NCI-H2196 (cell line): ENCODE results near the gene KRT222.

Source experiments
- DNase-seq: peaks from one replicate; lab custom pipeline; 2025; ENCODE audit not compliant: unreplicated experiment; lab: John Stamatoyannopoulos, UW

KRT222 gene

DNA sequence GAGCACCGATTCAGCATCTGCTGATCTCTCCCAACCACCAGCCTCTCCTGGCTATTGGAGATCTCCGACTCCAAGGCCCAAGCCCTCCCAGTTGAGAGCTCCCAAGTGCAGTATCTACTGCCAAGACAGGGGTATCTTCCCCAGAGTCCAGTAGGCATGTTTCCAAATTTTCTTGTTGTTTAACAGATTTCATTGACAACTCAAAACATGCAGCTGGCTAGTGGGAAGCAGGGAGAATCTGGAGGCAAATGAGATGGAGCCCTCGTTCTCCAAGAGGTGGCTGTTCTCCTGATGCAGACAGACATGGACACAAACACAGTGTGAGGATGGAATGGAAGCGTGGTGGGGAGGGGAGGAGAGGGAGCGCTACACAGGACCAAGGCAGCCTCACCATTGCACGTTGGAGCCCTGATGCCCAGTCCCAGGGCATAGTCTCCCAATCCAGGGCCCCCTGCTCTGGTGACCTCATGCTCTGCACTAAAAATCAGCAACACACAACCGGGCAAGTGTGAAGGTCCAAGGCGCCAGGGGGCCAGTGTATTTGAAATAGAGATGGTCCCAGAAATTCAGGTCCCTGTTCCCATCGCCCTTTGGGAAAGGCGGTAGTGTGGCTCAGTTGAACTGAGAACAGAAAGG is 49.0 kb downstream of the KRT222 start:
- no peak for DNase-seq

DNA sequence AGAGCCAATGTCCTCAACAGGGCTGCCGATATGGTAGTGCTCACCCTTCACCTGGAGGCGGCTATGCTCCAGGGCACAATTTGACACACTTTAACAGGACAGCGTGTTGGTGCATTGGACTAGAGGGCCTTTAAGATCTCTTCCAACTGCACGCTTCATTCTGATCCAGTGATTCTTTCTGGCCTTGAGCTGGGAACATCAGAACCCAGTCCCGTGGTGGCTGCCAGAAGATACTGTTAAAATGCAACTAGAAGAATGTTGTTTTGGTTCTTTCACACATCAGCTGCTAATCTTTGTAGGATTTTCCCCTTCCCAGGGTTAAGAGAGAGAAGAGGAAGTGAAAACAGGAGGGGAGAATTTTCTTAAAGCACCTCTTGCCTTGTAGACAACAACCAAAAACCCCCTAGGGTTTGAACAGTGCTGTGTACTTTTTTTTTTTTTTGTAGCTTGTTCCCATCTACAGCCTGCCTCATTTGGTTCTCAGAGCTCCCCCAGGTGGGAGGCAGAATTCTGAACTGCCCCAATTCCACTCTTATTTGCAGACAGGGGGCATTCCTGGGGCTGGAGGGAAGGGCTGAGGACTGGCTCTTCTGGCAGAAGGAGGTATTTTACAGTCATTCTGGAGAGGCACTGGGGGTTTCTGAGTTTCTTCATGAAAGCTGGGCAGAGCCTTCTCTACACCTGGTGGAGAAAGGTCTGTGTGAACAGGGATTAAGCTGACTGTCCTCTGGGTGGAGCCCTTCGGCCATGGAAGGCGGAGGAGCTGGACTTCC is 49.7 kb downstream of the KRT222 start:
- DNase-seq, result peak; percentile 40

DNA sequence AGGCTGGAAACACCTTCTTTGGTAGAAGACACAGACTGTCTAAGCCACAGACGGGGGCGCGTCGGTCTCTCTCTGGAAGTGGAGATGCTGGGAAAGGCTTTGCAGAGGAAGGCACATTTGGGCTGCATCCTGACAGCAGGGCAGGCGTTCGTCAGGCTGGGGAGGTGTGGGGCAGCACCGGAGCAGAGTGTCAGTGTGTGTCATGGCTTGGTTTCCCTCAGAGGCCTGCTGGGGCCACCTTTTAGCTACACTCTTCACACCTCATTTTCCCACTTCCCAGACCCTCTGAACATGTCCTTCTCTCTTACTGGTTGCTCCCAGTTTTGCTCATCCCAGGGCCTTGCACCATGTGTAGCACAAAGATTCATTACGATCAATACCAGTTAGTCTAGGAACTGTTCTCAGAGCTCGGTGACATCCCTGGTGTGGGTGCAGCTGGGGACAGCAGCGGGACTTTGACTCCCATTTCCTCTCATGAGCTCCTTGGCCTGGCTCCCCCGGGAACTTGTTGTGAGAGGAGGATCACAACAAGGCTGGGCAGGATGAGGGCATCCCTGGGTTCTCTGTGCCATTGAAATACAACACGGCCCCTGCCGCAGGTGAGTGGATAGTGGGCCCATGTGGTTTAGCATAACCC is 50.4 kb downstream of the KRT222 start:
- DNase-seq, result no peak

DNA sequence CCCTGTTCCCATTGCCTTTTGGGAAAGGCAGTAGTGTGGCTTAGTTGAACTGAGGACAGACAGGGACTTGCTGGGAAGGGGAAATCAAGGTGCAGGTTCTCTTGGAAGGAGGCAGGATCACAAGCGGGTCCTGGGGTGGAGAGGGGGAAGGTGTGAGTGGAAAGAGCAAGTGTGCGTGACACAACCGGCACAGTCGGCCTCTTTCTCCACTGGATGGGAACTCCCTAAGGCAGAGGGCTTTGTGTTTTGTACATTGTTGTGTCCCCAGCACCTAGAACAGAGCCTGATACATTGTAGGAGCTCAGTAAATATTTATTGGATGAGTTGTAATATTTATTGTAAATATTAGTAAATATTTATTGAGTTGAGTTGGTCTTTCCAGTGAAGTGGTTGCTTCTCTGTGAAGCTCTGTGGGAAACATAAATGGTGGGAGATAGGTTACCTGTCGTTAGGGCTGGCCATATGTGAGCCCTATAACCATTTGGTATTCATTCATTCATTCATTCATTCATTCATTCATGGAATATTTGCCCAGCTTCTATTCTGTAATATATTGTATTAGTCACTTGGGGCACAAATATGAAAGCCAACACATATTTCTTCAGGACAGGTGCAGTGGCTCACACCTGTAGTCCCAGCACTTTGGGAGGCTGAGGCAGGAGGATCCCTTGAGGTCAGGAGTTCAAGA is 51.4 kb downstream of the KRT222 start:
- no peak for DNase-seq

DNA sequence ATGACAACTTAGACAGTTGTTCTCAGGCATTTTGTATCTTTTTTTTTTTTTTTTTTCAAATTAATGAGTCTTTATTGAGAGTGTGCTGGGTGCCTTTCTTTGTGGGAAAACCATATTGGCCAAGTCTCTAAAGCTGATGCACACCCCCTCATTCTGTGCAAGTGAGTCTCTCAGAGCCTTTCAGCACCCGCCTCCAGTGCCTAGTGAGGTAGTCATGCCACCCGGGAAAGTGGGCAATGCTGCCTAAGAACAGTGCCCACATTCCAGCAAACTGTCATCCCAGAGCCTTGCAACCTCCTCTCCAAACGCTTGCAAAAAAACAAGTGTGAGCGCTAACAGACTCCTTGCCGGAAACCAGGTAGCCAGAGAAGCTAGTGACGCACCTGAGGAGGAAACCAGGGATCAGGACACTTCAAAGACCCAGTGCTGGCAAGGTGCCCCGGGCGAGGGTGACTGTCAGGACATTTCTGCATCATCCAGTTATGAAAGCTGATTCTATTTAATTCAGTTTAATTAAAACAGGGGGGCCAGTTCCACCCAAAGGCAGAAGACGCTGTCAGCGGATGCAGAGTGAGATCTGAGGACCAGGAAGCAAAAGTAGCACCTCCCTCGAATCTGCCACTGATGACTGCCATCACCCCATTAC is 52.3 kb downstream of the KRT222 start:
- DNase-seq, result no peak

DNA sequence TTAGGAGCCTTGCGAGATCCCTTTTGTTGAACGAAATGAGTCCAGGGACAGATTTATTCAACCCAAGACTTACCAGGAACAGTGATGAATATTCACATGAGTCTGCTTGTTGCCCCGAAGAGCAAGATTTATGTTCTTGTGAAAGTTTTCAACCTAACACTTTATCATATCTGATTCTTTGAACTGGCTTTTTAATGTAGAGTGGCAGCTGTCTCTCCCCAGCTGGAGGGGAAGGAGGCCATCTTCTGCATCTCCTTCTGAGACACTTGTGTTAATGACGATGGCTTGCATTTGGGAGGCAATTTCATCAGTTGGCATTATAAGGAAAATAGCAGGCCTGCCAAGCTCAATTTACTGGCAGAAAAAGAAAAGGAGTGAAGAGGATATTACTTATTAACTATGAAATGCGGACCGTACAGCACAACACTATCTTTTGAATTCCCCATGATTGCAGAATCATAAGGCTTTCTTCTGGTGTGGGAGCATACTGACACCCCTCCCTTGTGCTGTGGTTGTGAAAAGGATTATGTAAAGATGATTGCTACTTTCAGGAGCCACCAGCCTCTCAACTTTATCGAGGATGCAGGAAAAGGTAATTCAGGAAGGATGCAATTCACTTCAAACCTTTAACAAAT is 53.0 kb downstream of the KRT222 start:
- DNase-seq, result no peak

DNA sequence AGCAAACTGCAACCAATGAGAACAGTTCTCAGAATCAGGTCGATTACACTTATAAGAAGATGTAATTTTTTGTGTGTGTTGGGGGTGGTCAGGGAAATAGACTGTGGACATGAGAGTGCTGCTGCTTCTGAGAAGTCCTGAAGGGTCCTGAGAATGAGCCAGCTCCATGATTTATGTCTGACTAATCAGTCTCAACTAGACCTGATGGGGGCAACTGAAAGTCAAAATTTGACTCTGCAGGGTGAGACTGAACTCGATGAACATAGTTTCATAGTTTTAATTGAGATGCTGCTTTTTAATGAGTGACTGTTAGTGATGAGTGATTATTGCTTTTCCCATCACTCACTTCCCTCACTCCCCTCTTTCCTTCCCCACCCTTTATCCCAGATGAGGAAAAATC is 54.6 kb downstream of the KRT222 start:
- no peak for DNase-seq

DNA sequence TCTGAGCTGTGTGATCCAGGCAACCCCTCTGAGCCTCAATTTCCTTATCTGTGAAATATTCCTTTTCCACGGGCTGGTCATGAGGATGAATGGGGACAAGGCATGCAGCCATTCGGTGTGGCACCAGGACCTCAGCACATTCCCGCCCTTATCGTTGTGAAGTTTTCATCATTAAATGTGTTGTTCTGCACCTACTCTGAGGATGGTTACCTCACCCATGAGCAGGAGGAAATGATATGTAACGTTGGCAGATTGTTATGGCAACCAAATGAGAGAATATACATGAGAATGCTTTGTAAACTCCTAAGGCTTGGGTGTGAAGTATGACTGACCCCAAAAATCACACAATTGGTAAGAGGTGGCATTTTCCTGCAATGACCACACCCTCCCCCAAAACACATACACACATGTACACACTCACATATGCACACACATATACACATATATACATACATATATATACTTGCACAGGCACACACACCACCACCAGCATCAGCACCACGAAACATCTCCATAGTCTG is 56.9 kb downstream of the KRT222 start:
- no peak for DNase-seq

DNA sequence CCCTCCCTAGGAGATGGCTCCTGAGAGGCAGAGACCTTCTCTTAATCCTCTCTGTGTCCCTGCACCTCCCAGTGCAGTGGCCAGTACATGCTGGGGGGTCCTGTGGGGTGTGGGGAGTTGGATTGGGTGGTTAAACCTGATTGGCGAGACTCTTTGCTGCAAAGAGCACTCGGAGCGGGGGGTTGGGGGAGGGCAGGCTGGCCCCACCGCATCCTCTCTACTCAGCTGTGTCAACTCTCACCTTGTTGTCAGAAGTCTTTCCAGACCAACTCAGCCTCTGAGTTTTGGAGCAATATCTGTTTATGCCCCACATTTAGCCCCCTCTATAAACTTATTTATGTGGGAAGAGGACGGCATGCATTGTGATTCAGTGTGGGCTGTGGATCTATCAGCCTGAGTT is 57.3 kb downstream of the KRT222 start:
- no peak for DNase-seq

DNA sequence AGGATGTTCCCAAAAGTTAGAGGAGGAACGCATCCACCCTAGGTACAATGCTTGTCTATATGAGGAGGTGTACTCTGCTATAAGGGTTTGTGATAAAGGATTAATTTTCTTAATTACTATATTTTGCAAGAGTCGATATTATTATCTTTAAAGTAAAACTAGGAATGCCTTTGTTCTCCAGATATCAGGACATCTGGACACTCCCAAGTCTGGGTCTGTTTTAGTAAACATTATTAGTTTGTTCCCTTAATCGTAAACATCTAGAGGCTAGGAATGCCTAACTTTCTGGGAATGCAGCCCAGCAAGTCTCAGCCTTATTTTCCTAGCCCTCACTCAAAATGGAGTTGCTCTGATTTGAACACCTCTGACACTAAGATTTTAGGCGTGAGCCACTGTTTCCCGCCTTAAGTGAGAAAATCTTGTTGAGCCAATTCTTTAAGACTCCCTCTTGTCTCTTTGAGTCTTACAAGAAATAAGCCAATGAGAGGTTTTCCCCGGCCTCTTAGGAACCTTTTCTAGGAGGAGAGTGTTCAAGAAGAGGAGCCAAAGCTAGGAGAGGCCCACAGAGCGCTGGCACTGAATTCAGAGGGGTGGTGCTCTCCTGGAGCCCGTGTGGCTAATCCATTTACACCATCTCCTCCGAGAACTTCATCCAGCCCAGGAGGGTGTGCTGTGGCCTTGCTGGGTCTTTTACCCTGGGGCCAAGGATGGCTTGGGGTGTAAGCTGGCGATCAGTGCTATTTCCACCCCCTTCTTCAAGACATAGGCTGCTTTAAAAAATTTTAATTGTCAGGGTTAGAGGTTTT is 58.2 kb downstream of the KRT222 start:
- no peak for DNase-seq

DNA sequence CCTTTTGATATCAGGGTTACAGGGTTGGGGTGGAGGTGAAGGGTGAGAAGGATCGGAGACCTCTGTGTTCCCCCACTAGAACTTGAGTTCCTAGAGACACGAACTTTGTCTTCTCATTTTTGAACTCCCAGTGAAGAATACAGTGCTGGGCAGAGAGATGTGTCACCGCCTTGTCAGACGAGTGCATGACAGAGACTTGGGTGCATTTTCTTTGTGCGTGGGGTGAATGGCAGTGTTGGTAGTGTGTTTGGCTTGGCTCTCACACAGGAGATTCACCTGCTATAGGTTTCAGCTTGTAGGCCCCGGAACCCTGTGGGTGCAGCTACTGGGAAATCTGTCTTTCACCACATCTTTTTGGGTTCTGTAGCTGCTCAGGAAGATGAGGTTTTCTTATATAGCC is 59.7 kb downstream of the KRT222 start:
- no peak for DNase-seq
